Peyer's patch (tissue), 4 donors: Measurements from ENCODE around the gene FAM53A. TPM values are rescaled to one million over a fixed set of nuclear protein-coding genes. Genes with fewer than 3 reads are reported as not detected.

Source experiments
- DNase-seq, 3 donors: peaks; one replicate each; pipeline ENCODE4 v3.0.0-alpha.2; 2017 to 2019
- H3K27ac ChIP-seq, 4 donors: fragments of 200-600 bp; sonication (generic); one replicate each; pipeline ENCODE4 v1.5.1; 2016 to 2019
- H3K27me3 ChIP-seq, 2 donors: fragments of 200-600 bp; sonication (generic); one replicate each; pipeline ENCODE4 v1.5.1; 2019
- H3K36me3 ChIP-seq, 3 donors: fragments of 200-600 bp; sonication (generic); one replicate each; pipeline ENCODE4 v1.5.1; 2016 to 2019
- H3K4me1 ChIP-seq, 4 donors: fragments of 200-600 bp; sonication (generic); one replicate each; pipeline ENCODE4 v1.5.1; 2016 to 2019
- H3K4me3 ChIP-seq, 4 donors: fragments of 200-600 bp; sonication (generic); 1 replicate in 3 of 4; 2 replicates in 1 of 4; pipeline ENCODE4 v1.5.1; 2016 to 2019; ENCODE audit warnings: mild to moderate bottlenecking in 1 of 4
- H3K9me3 ChIP-seq, 4 donors: fragments of 200-600 bp; sonication (generic); one replicate each; pipeline ENCODE4 v1.5.1; 2016 to 2019; ENCODE audit warnings: mild to moderate bottlenecking in 1 of 4
- POLR2A ChIP-seq, 2 donors: fragments of 450-650 bp; IDR thresholded peaks; one replicate each; pipeline ENCODE4 v1.5.1; 2017; ENCODE audit warnings: antibody characterized with exemption in 2 of 2, mild to moderate bottlenecking in 2 of 2, moderate library complexity in 2 of 2
- total RNA-seq, 4 donors: library from RNA; depleted of rRNA; stranded (reverse); fragments of >200 nt; gene quantifications; one replicate each; pipeline ENCODE4 v1.1.0, GENCODE V29; 2016
- TF ChIP-seq, protein P1 (sequence below), 6 experiments: fragments of 450-650 bp in 4 of 6; fragments of 200-600 bp in 2 of 6; sonication (generic) in 1 of 6; IDR thresholded peaks; one replicate each; pipeline ENCODE4 v1.5.1; 2017 to 2019; ENCODE audit warnings: antibody characterized with exemption in 6 of 6, mild to moderate bottlenecking in 3 of 6, moderate library complexity in 1 of 6

The FAM53A gene
- total RNA-seq, 4 donors from 2014 or later = 1.5 to 8.3 (median 1.8) TPM; not detected in 1

DNA sequence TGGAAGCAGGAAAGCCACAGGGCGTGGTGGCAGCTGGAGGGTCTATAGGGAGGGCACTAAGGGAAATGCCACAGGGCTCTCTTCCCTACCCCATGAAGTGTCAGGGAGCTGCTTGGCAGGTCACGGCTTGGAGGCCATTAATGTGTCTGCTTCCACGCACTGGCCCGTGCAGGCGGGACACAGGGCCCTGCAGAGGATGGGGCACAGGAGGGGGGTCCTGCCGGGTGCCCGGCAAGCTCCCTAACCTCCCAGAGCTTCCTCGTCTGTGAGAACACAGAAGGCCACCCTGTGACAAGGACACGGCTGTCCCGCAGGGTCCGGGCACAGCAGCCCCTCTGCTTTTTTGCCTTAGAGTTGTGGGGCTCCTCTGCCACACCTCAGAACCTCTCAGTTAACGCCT is 25.5 kb downstream of the FAM53A start:
- Histone ChIP-seq H3K4me3 (no peak overlapping the region), H3K4me1 (no peaks in the 10 kb centered on the region), H3K27ac (no peak overlapping the region), H3K36me3 (no peaks in the 10 kb centered on the region), H3K9me3 (no peaks in the 10 kb centered on the region), H3K27me3 (no peaks in the 10 kb centered on the region)
- no peak for DNase-seq
- TF ChIP-seq, protein P1, sequence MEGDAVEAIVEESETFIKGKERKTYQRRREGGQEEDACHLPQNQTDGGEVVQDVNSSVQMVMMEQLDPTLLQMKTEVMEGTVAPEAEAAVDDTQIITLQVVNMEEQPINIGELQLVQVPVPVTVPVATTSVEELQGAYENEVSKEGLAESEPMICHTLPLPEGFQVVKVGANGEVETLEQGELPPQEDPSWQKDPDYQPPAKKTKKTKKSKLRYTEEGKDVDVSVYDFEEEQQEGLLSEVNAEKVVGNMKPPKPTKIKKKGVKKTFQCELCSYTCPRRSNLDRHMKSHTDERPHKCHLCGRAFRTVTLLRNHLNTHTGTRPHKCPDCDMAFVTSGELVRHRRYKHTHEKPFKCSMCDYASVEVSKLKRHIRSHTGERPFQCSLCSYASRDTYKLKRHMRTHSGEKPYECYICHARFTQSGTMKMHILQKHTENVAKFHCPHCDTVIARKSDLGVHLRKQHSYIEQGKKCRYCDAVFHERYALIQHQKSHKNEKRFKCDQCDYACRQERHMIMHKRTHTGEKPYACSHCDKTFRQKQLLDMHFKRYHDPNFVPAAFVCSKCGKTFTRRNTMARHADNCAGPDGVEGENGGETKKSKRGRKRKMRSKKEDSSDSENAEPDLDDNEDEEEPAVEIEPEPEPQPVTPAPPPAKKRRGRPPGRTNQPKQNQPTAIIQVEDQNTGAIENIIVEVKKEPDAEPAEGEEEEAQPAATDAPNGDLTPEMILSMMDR (IDR thresholded peaks at IDR 0.05) = no peak
- no peak for TF ChIP-seq POLR2A (IDR thresholded peaks at IDR 0.05)

DNA sequence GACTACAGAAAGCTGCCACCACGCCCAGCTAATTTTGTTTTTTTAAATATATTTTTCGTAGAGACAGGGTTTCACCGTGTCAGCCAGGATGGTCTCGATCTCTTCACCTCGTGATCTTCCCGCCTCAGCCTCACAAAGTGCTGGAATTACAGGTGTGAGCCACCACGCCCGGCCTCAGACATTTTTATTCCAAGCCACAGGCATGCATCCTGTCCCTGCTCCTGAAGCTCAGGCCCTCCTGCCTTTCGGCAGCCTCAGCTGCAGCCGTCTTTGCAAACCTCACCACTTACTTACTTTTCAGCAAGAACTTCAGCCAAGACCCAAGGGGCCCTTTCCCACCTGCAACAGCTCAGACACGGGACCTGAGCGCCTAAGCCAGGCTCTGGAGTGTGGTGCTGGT is 26.0 kb downstream of the FAM53A start:
- DNase-seq = no peak
- H3K27me3 ChIP-seq = no peaks in the 10 kb centered on the region
- H3K36me3 ChIP-seq = no peaks in the 10 kb centered on the region
- H3K27ac ChIP-seq = no peak overlapping the region
- H3K9me3 ChIP-seq = no peaks in the 10 kb centered on the region
- TF ChIP-seq, protein P1 (IDR thresholded peaks at IDR 0.05) = no peak
- TF ChIP-seq POLR2A (IDR thresholded peaks at IDR 0.05) = no peak
- no peaks in the 10 kb centered on the region for H3K4me1 ChIP-seq
- no peak overlapping the region for H3K4me3 ChIP-seq

DNA sequence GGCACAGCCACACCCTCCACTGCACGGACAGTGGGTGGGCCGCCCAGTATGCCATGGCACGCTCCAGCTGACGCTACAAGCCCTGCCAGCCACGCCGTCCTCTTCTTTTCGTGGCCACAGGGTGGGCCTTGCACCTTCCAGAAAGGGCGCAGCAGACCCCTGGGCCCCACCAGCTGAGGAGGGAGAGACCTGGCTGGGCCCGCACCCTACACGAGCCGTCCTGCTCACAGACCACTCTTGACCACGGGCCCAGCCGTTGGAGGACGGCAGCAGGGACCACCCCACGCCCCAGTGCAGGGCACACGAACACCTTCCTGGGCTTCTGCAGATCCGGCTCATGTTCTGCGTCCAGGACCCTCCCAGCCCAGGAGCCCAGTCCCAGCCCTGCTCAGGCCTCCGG is 27.1 kb downstream of the FAM53A start:
- H3K27me3 ChIP-seq = no peaks in the 10 kb centered on the region
- no peak overlapping the region for H3K4me3 ChIP-seq
- TF ChIP-seq, protein P1 (IDR thresholded peaks at IDR 0.05) = no peak
- TF ChIP-seq POLR2A (IDR thresholded peaks at IDR 0.05) = no peak
- no peak for DNase-seq
- H3K9me3 ChIP-seq = no peaks in the 10 kb centered on the region
- H3K4me1 ChIP-seq = no peaks in the 10 kb centered on the region
- no peaks in the 10 kb centered on the region for H3K36me3 ChIP-seq
- no peak overlapping the region for H3K27ac ChIP-seq

DNA sequence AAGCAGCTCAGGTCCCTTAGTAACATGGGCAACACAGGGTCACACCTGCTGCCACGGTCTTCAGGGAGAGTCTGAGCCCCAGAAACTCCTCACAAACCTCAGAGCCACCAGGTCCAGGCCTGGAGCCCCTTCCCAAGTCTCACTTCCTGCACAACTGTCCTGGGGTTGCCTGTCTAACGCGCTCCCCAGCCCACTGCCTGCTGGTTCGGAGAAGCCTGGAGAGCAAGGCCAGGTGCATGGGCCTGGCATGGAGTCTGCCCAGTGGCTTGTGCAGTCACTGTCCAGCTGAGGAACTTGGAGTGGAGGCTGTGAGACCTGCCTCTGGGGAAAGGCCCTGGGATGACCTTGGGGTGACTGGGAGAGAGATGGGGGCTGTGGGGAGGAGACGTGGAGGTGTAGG is 28.0 kb downstream of the FAM53A start:
- H3K4me1 ChIP-seq = no peaks in the 10 kb centered on the region

DNA sequence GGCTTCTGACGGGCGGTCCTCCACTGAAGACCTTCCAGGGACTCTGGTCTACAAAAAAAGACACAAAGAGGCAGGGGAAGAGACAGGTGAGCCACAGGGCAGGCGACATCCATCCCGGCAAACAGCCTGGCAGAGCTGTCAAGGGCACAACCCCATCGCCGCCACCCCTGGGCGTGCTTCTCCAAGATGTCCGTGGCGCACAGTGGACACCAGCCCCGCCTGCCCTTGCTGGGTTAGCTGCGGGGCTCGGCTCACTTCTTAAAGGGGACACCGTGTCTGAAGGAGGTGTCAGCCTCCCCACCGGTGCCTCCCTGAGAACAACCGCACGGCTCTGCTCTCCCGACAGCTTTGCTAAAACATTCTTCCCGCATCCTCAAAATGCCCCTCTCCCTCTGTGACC is 28.4 kb downstream of the FAM53A start:
- H3K36me3 ChIP-seq = no peaks in the 10 kb centered on the region
- TF ChIP-seq, protein P1 (IDR thresholded peaks at IDR 0.05) = no peak
- no peak for TF ChIP-seq POLR2A (IDR thresholded peaks at IDR 0.05)
- DNase-seq = no peak

More for the DNA sequence above, 28.0 kb downstream of the FAM53A start:
- Histone ChIP-seq H3K27me3 (no peaks in the 10 kb centered on the region), H3K27ac (no peak overlapping the region), H3K9me3 (no peaks in the 10 kb centered on the region), H3K36me3 (no peaks in the 10 kb centered on the region), H3K4me3 (no peak overlapping the region)
- TF ChIP-seq POLR2A (IDR thresholded peaks at IDR 0.05) = no peak
- TF ChIP-seq, protein P1 (IDR thresholded peaks at IDR 0.05) = no peak
- no peak for DNase-seq

DNA sequence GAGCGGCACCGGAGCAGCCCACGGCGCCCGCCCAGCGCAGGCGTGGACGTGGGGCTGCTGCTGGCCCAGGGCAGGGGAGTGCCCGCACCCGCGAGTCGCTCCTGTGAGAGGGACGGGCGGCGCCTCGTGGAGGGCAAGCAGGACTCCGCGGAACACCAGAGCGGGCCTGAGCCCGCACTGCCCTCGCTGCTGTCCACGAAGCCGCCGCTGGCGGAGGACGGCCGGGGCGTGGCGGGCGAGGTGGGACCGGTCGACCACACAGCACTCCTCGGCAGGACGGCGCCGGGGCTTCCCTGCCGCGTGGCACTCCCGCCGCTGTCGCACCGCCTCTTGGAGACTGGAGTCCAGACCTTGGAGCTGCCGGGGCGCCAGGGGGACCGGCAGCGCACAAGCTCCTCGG is 29.0 kb downstream of the FAM53A start:
- Histone ChIP-seq H3K4me3 (no peak overlapping the region), H3K36me3 (no peaks in the 10 kb centered on the region), H3K4me1 (no peaks in the 10 kb centered on the region), H3K9me3 (no peaks in the 10 kb centered on the region), H3K27me3 (no peaks in the 10 kb centered on the region), H3K27ac (no peak overlapping the region)
- TF ChIP-seq, protein P1 (IDR thresholded peaks at IDR 0.05) = no peak
- no peak for TF ChIP-seq POLR2A (IDR thresholded peaks at IDR 0.05)
- no peak for DNase-seq

More for the DNA sequence above, 28.4 kb downstream of the FAM53A start:
- H3K4me3 ChIP-seq = no peak overlapping the region
- no peak overlapping the region for H3K27ac ChIP-seq
- no peaks in the 10 kb centered on the region for H3K27me3 ChIP-seq
- no peaks in the 10 kb centered on the region for H3K4me1 ChIP-seq
- no peaks in the 10 kb centered on the region for H3K9me3 ChIP-seq
